GM12875 (cell line): Measurements from ENCODE around the gene ABHD4.
"Not testable (repeated sequence)": the region's sequence is repeated elsewhere in the genome, so short reads cannot be mapped to it uniquely, and the experiment has no call there.

Experiments used
- H3K4me3 ChIP-seq: one replicate; pipeline ENCODE4 v1.5.1; 2011; ENCODE audit warnings: low read depth, low read length, control low read depth
- CTCF ChIP-seq: IDR thresholded peaks from 2 replicates; pipeline ENCODE4 v1.5.1; 2011; ENCODE audit warnings: low read depth, mild to moderate bottlenecking, control low read depth, inconsistent platforms, low read length, moderate library complexity, borderline replicate concordance; ENCODE audit not compliant: insufficient read depth

The ABHD4 gene

GRCh38 chr14:22563987-22564386 lies 34.1 kb upstream of the ABHD4 start:
- TF ChIP-seq CTCF = no peak
- H3K4me3 ChIP-seq = no peak overlapping the region

GRCh38 chr14:22564463-22564862 lies 33.6 kb upstream of the ABHD4 start:
- no peak for TF ChIP-seq CTCF
- H3K4me3 ChIP-seq = no peak overlapping the region

DNA sequence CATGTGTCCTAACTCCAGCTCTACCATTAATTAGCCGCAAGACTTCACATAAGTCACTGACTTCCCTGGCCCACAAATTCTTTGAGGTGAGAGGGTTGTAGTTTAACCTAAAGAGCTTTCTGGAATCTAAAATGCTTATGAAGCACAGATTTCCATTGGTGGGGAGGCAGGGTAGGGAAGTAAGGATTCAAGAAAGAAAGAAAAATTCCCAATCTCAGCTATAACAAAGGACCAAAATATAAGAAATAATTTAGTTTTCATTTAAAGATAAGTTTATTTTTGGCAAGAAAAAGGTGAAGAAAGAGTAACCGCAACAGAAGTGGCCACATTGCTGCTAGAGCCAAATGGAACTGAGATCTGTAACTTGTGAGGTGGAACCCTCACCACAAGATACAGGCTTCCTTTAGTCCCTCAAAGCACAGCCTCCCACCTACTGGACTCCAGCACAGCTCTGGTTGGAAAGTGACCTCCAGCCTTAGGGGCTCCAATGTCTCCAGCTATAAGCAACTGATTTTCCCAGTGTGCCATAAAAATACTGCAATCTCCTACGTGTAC lies 32.6 kb upstream of the ABHD4 start:
- TF ChIP-seq CTCF = no peak
- no peak overlapping the region for H3K4me3 ChIP-seq

- H3K4me3 ChIP-seq = not testable (repeated sequence)
Observed at GRCh38 chr14:22566266-22566665, 31.8 kb upstream of the ABHD4 start.

- TF ChIP-seq CTCF = no peak
- no peak overlapping the region for H3K4me3 ChIP-seq
Observed at GRCh38 chr14:22566845-22567244, 31.3 kb upstream of the ABHD4 start.

DNA sequence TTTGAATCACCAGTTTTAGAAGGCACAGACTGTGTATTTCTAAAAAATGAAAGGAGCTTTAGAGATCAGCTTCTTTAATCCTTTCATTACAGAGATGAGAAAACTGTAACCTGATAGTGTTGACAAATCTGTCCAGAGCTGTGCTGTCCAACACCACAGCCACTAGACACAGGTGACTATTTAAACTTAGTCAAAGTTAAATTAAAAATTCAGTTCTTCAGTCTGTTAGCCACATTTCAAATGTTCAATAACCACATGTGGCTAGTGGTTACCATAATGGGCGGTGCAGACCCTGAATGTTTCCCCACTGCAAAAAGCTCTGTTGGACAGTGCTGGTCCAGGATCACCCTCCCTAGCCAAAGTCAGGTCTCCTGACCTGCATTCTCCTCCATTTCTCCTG lies 30.7 kb upstream of the ABHD4 start:
- H3K4me3 ChIP-seq = no peak overlapping the region
- no peak for TF ChIP-seq CTCF

DNA sequence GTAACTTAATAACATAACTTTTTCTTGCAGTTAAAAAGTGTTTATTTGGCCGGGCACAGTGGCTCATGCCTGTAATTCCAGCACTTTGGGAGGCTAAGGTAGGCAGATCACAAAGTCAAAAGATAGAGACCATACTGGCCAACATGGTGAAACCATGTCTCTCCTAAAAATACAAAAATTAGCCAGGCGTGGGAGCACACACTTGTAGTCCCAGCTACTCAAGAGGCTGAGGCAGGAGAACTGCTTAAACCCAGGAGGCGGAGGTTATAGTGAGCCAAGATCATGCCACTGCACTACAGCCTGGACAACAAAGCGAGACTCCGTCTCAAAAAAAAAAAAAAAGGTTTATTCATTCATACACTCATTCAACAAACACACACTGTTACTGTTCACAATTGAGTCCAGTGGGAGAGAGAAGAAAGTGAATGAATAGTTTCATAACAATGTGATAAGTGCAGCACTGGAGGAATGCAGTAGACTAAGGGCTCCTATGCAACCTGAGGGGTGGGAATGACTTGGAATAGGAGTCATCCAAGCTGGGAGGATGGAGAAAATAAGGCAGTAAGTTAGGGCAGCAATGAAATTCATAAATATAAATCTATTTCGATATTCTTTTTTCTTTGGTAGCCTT lies 28.9 kb upstream of the ABHD4 start:
- TF ChIP-seq CTCF = no peak
- no peak overlapping the region for H3K4me3 ChIP-seq
